ENCODE results near the gene NECAB2. TPM values are rescaled to one million over a fixed set of nuclear protein-coding genes. Genes with fewer than 3 reads are reported as not detected.

The NECAB2 gene
- polyA plus RNA-seq, 4 donors = 0.18 to 5.9 TPM; not detected in 2

DNA sequence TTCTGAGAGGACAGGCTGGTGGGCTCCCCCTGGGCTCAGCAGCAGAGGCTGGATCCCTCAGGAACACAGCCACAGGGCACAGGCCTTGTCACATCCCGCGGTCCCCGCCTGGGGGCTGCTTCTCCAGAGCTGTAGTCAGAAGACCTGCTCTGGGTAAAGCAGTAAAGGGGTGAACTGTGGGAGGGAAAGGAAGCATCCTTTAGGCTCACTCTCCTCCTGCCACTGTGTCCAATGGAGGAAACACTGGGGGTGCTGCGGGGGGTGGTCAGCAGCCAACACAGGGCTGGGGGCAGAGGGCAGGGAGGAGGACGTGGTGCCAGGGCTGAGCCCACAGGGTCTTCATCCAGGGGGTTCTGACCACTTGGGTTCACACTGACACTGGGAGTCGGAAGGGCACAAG is 79.6 kb downstream of the NECAB2 start:
- Histone ChIP-seq H3K4me3 (ENCODE audit: low read depth in 1 of 3, low read length in 3 of 3) (no peak overlapping the region), H3K27ac (ENCODE audit: low read depth in 1 of 3, low read length in 2 of 3) (no peak overlapping the region), H3K9me3 (ENCODE audit: control insufficient read depth in 2 of 2, insufficient read depth in 1 of 2, low read depth in 1 of 2, low read length in 1 of 2) (no peaks in the 10 kb centered on the region), H3K36me3 (ENCODE audit: control insufficient read depth in 3 of 3, insufficient read depth in 2 of 3, low read depth in 1 of 3, low read length in 3 of 3) (peaks cover 0 to 30% (median 2%) of the 10 kb centered on the region in 3 donors), H3K4me1 (ENCODE audit: control insufficient read depth in 3 of 3, insufficient read depth in 2 of 3, low read depth in 1 of 3, low read length in 2 of 3) (no peaks in the 10 kb centered on the region), H3K27me3 (ENCODE audit: control insufficient read depth in 3 of 3, insufficient read depth in 3 of 3, low read length in 3 of 3) (peaks cover 0 to 24% (median 0%) of the 10 kb centered on the region in 3 donors)
- DNase-seq (no peak), FAIRE-seq (no peak)
- 86 to 94% (median 88%) methylated on average over 6 of the region's 6 CpGs for WGBS, 3 donors

DNA sequence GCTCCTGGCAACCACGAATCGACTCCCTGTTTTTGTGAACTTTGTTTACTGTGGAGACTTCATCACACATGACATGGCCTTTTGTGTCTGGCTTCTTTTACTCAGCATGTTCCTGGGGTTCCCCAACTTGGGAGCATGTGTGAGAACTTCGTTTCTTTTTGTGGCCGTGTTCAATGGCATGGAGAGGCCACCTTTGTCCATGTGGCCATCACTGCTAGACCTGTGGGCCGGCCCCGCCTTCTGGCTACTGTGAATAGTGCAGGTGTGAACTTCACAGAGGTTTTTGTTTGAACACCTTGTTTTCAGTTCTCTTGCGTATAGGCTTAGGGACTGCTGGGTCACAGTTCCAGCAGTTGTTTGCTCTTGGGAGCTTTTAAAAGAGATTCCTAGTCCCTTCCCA is 80.2 kb downstream of the NECAB2 start:
- Histone ChIP-seq H3K27me3 (ENCODE audit: control insufficient read depth in 3 of 3, insufficient read depth in 3 of 3, low read length in 3 of 3) (peaks cover 0 to 19% (median 0%) of the 10 kb centered on the region in 3 donors), H3K9me3 (ENCODE audit: control insufficient read depth in 2 of 2, insufficient read depth in 1 of 2, low read depth in 1 of 2, low read length in 1 of 2) (no peaks in the 10 kb centered on the region), H3K4me1 (ENCODE audit: control insufficient read depth in 3 of 3, insufficient read depth in 2 of 3, low read depth in 1 of 3, low read length in 2 of 3) (no peaks in the 10 kb centered on the region), H3K27ac (ENCODE audit: low read depth in 1 of 3, low read length in 2 of 3) (no peak overlapping the region), H3K36me3 (ENCODE audit: control insufficient read depth in 3 of 3, insufficient read depth in 2 of 3, low read depth in 1 of 3, low read length in 3 of 3) (peaks cover 0 to 36% (median 4%) of the 10 kb centered on the region in 3 donors), H3K4me3 (ENCODE audit: low read depth in 1 of 3, low read length in 3 of 3) (no peak overlapping the region)
- FAIRE-seq (no peak), DNase-seq (peak; percentile 11 to 19)
- 48 to 73% (median 56%) methylated on average over 7 of the region's 7 CpGs for WGBS, 3 donors

DNA sequence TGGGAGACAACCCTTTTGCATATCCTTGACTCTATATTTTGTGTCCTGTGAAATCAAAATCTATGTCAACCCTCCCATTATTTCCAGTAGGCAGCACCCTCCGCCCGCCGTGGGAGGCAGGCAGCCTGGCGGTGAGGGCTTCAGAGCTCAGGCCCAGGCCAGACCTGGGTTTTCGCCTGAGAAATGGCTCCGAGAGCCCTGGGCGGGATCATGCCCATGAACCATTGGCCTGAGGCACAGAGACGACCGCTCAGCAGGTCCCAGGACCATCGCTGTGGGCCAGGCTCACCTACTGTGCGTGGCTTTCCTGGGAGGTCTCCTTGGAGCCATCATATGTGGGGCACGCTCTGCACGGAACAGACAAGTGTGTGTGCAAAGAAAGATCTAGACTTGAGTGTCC is 80.8 kb downstream of the NECAB2 start:
- Histone ChIP-seq H3K36me3 (ENCODE audit: control insufficient read depth in 3 of 3, insufficient read depth in 2 of 3, low read depth in 1 of 3, low read length in 3 of 3) (peaks cover 0 to 37% (median 6%) of the 10 kb centered on the region in 3 donors), H3K27ac (ENCODE audit: low read depth in 1 of 3, low read length in 2 of 3) (no peak overlapping the region), H3K27me3 (ENCODE audit: control insufficient read depth in 3 of 3, insufficient read depth in 3 of 3, low read length in 3 of 3) (peaks cover 0 to 14% (median 0%) of the 10 kb centered on the region in 3 donors), H3K9me3 (ENCODE audit: control insufficient read depth in 2 of 2, insufficient read depth in 1 of 2, low read depth in 1 of 2, low read length in 1 of 2) (no peaks in the 10 kb centered on the region), H3K4me3 (ENCODE audit: low read depth in 1 of 3, low read length in 3 of 3) (no peak overlapping the region), H3K4me1 (ENCODE audit: control insufficient read depth in 3 of 3, insufficient read depth in 2 of 3, low read depth in 1 of 3, low read length in 2 of 3) (no peaks in the 10 kb centered on the region)
- FAIRE-seq (no peak), DNase-seq (no peak)
- WGBS, 3 donors = 92 to 94% (median 93%) methylated on average over 13 of the region's 13 CpGs

DNA sequence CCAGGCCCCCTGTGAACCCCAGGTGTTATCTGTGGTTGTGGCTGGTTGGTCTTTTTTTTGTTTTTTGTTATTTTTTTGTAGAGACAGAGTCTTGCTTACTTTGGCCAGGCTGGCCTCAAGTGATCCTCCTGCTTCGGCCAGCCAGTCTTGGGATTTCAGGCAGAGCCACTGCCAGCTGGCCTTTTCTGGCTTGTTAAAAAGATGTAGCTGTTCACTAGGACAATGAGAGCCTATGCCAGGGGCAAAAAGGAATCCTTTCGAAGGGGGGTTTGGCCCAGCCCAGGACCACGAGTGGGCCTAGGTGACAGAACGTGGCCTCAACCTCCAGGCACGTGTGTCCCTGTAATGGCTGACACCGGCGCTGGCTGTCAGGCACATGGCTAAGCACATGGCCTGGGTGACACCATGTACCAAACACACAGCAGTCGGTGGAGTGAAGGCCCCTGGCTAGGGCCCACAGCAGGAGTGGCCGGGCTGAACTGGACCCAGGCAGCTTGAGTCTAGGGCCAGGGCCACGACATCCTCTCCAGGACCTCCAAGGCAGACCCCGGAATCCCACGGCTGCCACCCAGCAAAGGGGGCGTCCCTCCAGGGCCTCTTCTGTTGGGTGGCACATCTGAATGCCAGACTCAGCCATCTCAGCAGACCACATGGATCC is 81.5 kb downstream of the NECAB2 start:
- DNase-seq (no peak), FAIRE-seq (no peak)
- H3K27me3 ChIP-seq (ENCODE audit: control insufficient read depth in 3 of 3, insufficient read depth in 3 of 3, low read length in 3 of 3) = peaks cover 0 to 7% (median 0%) of the 10 kb centered on the region in 3 donors
- H3K27ac ChIP-seq (ENCODE audit: low read depth in 1 of 3, low read length in 2 of 3) = no peak overlapping the region
- 86 to 94% (median 93%) methylated on average over 13 of the region's 13 CpGs for WGBS, 3 donors
- H3K4me1 ChIP-seq (ENCODE audit: control insufficient read depth in 3 of 3, insufficient read depth in 2 of 3, low read depth in 1 of 3, low read length in 2 of 3) = no peaks in the 10 kb centered on the region
- no peak overlapping the region for H3K4me3 ChIP-seq (ENCODE audit: low read depth in 1 of 3, low read length in 3 of 3)
- H3K36me3 ChIP-seq (ENCODE audit: control insufficient read depth in 3 of 3, insufficient read depth in 2 of 3, low read depth in 1 of 3, low read length in 3 of 3) = peaks cover 2 to 44% (median 11%) of the 10 kb centered on the region in 3 donors
- H3K9me3 ChIP-seq (ENCODE audit: control insufficient read depth in 2 of 2, insufficient read depth in 1 of 2, low read depth in 1 of 2, low read length in 1 of 2) = no peaks in the 10 kb centered on the region

DNA sequence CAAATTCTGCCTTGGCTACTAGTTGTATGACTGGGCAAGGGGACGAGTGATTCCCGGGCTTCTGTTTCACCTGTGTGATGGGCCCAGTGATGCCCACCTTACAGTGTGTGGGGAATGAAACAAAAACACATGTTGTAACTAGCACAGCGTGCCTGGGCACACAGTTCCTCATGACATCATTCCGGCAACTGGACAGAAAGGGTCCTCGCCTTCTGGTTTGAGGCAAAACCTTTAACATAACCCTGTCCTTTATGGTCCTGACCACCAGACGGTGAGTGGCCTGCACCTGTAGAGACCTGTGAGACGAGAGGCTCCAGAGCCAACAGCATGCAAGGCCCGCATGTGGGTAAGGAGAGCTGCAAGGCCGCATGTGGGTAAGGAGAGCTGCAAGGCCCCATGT is 82.3 kb downstream of the NECAB2 start:
- Histone ChIP-seq H3K36me3 (ENCODE audit: control insufficient read depth in 3 of 3, insufficient read depth in 2 of 3, low read depth in 1 of 3, low read length in 3 of 3) (peaks cover 8 to 51% (median 18%) of the 10 kb centered on the region in 3 donors), H3K4me1 (ENCODE audit: control insufficient read depth in 3 of 3, insufficient read depth in 2 of 3, low read depth in 1 of 3, low read length in 2 of 3) (no peaks in the 10 kb centered on the region), H3K27me3 (ENCODE audit: control insufficient read depth in 3 of 3, insufficient read depth in 3 of 3, low read length in 3 of 3) (no peaks in the 10 kb centered on the region), H3K9me3 (ENCODE audit: control insufficient read depth in 2 of 2, insufficient read depth in 1 of 2, low read depth in 1 of 2, low read length in 1 of 2) (no peaks in the 10 kb centered on the region), H3K27ac (ENCODE audit: low read depth in 1 of 3, low read length in 2 of 3) (no peak overlapping the region), H3K4me3 (ENCODE audit: low read depth in 1 of 3, low read length in 3 of 3) (no peak overlapping the region)
- DNase-seq (no peak), FAIRE-seq (no peak)
- 81 to 92% (median 81%) methylated on average over 9 of the region's 9 CpGs for WGBS, 3 donors

DNA sequence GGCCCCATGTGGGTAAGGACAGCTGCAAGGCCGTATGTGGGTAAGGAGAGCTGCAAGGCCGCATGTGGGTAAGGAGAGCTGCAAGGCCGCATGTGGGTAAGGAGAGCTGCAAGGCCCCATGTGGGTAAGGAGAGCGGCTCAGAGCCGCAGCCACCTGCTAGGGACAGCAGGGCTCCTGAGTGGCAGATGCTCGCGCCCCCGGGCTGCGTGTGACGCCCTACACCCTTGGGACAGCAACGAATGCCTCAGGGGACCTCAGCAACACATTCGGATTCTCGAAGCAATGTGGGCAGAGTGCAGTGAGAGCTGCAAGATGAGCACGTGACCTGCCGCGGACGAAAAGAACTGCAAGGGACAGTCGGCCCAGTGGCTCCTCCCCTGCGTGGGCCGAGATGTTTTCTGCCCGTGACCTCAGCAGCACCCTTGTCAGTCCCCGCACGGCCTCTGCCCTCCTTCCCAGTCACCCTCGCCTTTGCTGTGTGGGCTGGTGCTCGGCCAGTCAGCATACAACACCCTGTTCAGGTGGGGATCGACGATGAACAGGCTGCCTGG is 84.1 kb downstream of the NECAB2 start:
- WGBS, 3 donors = 92 to 95% (median 94%) methylated on average over 27 of the region's 27 CpGs
- Histone ChIP-seq H3K4me1 (ENCODE audit: control insufficient read depth in 3 of 3, insufficient read depth in 2 of 3, low read depth in 1 of 3, low read length in 2 of 3) (no peaks in the 10 kb centered on the region), H3K27ac (ENCODE audit: low read depth in 1 of 3, low read length in 2 of 3) (no peak overlapping the region), H3K4me3 (ENCODE audit: low read depth in 1 of 3, low read length in 3 of 3) (no peak overlapping the region), H3K9me3 (ENCODE audit: control insufficient read depth in 2 of 2, insufficient read depth in 1 of 2, low read depth in 1 of 2, low read length in 1 of 2) (no peaks in the 10 kb centered on the region), H3K27me3 (ENCODE audit: control insufficient read depth in 3 of 3, insufficient read depth in 3 of 3, low read length in 3 of 3) (no peaks in the 10 kb centered on the region), H3K36me3 (ENCODE audit: control insufficient read depth in 3 of 3, insufficient read depth in 2 of 3, low read depth in 1 of 3, low read length in 3 of 3) (peaks cover 9 to 69% (median 20%) of the 10 kb centered on the region in 3 donors)
- DNase-seq (no peak), FAIRE-seq (no peak)

Other genes starting within 250 kb of the NECAB2 start
- 100 to 1,000 TPM in 1 of 4 donors, 10 to 100 TPM in 3; 30.5 to 113 (median 44.4) TPM for gene HSBP1, start 160.3 kb upstream of the NECAB2 start, polyA plus RNA-seq
- gene MLYCD, start 69.1 kb upstream of the NECAB2 start, polyA plus RNA-seq = 1 to 10 TPM; 2.2 to 5.3 (median 3.4) TPM
- gene OSGIN1, start 15.0 kb upstream of the NECAB2 start, polyA plus RNA-seq = 100 to 1,000 TPM in 1 of 4 donors, 10 to 100 TPM in 2, 1 to 10 TPM in 1; 3.4 to 101 (median 41.1) TPM
- under 1 TPM in 1 of 4 donors, not detected in 3; 0.33 TPM for gene SLC38A8, start 74.6 kb downstream of the NECAB2 start, polyA plus RNA-seq
- 10 to 100 TPM; 24.0 to 69.0 (median 35.7) TPM for gene MBTPS1, start 148.7 kb downstream of the NECAB2 start, polyA plus RNA-seq
- 10 to 100 TPM in 2 of 4 donors, 1 to 10 TPM in 2; 7.1 to 18.7 (median 10.4) TPM for gene HSDL1, start 176.9 kb downstream of the NECAB2 start, polyA plus RNA-seq
- gene DNAAF1, start 177.1 kb downstream of the NECAB2 start, polyA plus RNA-seq = 1 to 10 TPM in 1 of 4 donors, under 1 TPM in 2, not detected in 1; 0.24 to 2.0 (median 0.72) TPM
- 10 to 100 TPM; 33.4 to 61.3 (median 39.9) TPM for gene TAF1C, start 218.8 kb downstream of the NECAB2 start, polyA plus RNA-seq
- under 1 TPM in 2 of 4 donors, not detected in 2; 0.22 to 0.27 TPM for gene ADAD2, start 222.9 kb downstream of the NECAB2 start, polyA plus RNA-seq